Keratinocyte (primary cell): Measurements from ENCODE around the gene AXIN2.

Experiments used
- EZH2 ChIP-seq: IDR thresholded peaks from one replicate; pipeline ENCODE4 v1.6.1; 2012; ENCODE audit warnings: inconsistent platforms, mild to moderate bottlenecking, low read length, moderate library complexity
- TF ChIP-seq, protein P1 (sequence below), 3 experiments: IDR thresholded peaks in 1 of 3; conservative IDR thresholded peaks in 1 of 3; optimal IDR thresholded peaks in 1 of 3; 2 replicates in 2 of 3; 3 replicates in 1 of 3; pipeline versions ENCODE3 to v1.5.1; 2011; ENCODE audit warnings: low read length in 3 of 3, mild to moderate bottlenecking in 3 of 3, moderate library complexity in 2 of 3, control low read depth in 1 of 3, inconsistent platforms in 1 of 3; ENCODE audit not compliant: insufficient read depth in 2 of 3; ENCODE audit errors: extremely low read depth in 1 of 3

DNA sequence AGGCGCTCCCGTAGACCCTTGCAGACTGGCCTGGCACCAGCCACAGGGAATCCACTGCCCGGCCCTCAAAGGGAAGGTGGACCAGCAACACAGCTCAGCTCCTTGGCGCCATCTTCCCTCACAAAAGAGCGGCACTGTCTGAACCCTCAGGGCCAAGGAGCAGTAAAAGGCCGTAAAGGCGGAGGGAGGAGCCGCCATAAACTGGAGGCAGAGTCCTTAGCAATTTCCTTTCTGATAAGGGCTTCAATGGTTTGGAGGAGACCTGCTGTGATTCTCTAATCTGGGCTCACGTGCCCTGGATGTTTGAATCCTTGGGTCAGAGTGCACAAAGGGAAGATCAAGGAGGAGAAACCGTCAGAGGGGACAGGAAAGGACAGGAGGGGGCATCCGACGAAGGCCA, 15.5 kb upstream of the AXIN2 start:
- TF ChIP-seq, protein P1, sequence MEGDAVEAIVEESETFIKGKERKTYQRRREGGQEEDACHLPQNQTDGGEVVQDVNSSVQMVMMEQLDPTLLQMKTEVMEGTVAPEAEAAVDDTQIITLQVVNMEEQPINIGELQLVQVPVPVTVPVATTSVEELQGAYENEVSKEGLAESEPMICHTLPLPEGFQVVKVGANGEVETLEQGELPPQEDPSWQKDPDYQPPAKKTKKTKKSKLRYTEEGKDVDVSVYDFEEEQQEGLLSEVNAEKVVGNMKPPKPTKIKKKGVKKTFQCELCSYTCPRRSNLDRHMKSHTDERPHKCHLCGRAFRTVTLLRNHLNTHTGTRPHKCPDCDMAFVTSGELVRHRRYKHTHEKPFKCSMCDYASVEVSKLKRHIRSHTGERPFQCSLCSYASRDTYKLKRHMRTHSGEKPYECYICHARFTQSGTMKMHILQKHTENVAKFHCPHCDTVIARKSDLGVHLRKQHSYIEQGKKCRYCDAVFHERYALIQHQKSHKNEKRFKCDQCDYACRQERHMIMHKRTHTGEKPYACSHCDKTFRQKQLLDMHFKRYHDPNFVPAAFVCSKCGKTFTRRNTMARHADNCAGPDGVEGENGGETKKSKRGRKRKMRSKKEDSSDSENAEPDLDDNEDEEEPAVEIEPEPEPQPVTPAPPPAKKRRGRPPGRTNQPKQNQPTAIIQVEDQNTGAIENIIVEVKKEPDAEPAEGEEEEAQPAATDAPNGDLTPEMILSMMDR (optimal IDR thresholded peaks at IDR 0.05 in 1 of 3, IDR thresholded peaks at IDR 0.05 in 1 of 3, conservative IDR thresholded peaks at IDR 0.05 in 1 of 3; ENCODE audit: extremely low read depth in 1 of 3, insufficient read depth in 2 of 3, low read length in 3 of 3), result no peak
- TF ChIP-seq EZH2, result no peak
